Measurements from ENCODE around the gene PLAU.
A peak's percentile ranks its signal among the peaks of the same experiment; 100 is the strongest.

PLAU gene

DNA sequence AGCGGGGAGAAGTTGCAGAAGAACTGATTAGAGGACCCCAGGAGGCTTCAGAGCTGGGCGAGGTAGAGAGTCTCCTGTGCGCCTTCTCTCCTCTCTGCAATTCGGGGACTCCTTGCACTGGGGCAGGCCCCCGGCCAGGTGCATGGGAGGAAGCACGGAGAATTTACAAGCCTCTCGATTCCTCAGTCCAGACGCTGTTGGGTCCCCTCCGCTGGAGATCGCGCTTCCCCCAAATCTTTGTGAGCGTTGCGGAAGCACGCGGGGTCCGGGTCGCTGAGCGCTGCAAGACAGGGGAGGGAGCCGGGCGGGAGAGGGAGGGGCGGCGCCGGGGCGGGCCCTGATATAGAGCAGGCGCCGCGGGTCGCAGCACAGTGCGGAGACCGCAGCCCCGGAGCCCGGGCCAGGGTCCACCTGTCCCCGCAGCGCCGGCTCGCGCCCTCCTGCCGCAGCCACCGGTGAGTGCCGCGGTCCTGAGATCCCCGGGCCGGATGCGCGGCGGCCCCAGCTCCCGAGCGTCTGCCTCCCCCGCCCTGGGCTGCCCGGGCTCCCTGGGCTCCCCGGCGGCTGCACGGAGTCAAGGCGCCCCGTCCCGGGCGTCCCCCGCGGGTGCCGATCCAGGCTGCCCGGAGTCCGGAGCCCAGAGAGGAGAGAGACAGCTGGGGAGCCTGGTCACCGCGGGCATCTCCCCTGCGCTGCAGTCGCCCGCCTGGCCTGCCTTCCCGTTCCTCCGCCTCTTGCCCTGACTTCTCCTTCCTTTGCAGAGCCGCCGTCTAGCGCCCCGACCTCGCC, at the start of gene PLAU:
PLAU (plus strand) TSS at position 369 of the 789 bp plus-strand sequence. CDS start 424 bp downstream, outside the sequence.
- Histone ChIP-seq H3K4me2 (ENCODE audit: low read length) (peak within 1 kb of the TSS; percentile 74), H4K20me1 (ENCODE audit: insufficient read depth, low read length) (no peaks in the 10 kb centered on the region), H3K79me2 (ENCODE audit: insufficient read depth, low read length) (no peaks in the 10 kb centered on the region), H2AFZ (ENCODE audit: low read length) (no peak within 1 kb of the TSS), H3K4me3 (ENCODE audit: low read depth, low read length, poor library complexity, severe bottlenecking) (peak within 1 kb of the TSS; percentile 45), H3K9ac (ENCODE audit: low read length) (peak within 1 kb of the TSS; percentile 24; the same call in 1 of the 2 replicates), H3K36me3 (ENCODE audit: insufficient read depth, low read length) (no peaks in the 10 kb centered on the region), H3F3A (ENCODE audit: insufficient read depth, low read length) (no peaks in the 10 kb centered on the region), H3K4me1 (ENCODE audit: insufficient read depth, low read length, severe bottlenecking) (peaks cover 20% of the 10 kb centered on the region), H3K9me3 (ENCODE audit: low read length) (no peaks in the 10 kb centered on the region), H3K9me2 (ENCODE audit: low read depth, low read length) (no peaks in the 10 kb centered on the region), H3K27me3 (ENCODE audit: insufficient read depth, low read length) (peaks cover under 1% of the 10 kb centered on the region; the same call in 1 of the 2 replicates), H3K27ac (ENCODE audit: low read depth, low read length, poor library complexity, severe bottlenecking) (no peak within 1 kb of the TSS)
- TF ChIP-seq EZH2 (IDR thresholded peaks at IDR 0.05; ENCODE audit: borderline replicate concordance, low read length) (no peak), CTCF (IDR thresholded peaks at IDR 0.05; ENCODE audit: low read length) (no peak; the same call in 1 of the 2 replicates)

- peaks cover 36% of the 10 kb centered on the region; the same call in 1 of the 2 replicates for H3K36me3 ChIP-seq (ENCODE audit: insufficient read depth, low read length)
- no peaks in the 10 kb centered on the region for H4K20me1 ChIP-seq (ENCODE audit: insufficient read depth, low read length)
- H3K27ac ChIP-seq (ENCODE audit: low read depth, low read length, poor library complexity, severe bottlenecking) = no peak overlapping the region
- no peak overlapping the region for H2AFZ ChIP-seq (ENCODE audit: low read length)
- no peak overlapping the region for H3K9ac ChIP-seq (ENCODE audit: low read length)
- no peak for TF ChIP-seq EZH2 (IDR thresholded peaks at IDR 0.05; ENCODE audit: borderline replicate concordance, low read length)
- TF ChIP-seq CTCF (IDR thresholded peaks at IDR 0.05; ENCODE audit: low read length) = no peak
- no peaks in the 10 kb centered on the region for H3K9me2 ChIP-seq (ENCODE audit: low read depth, low read length)
- H3K4me3 ChIP-seq (ENCODE audit: low read depth, low read length, poor library complexity, severe bottlenecking) = no peak overlapping the region
- H3K4me2 ChIP-seq (ENCODE audit: low read length) = no peak overlapping the region
- H3K27me3 ChIP-seq (ENCODE audit: insufficient read depth, low read length) = no peaks in the 10 kb centered on the region
- H3K79me2 ChIP-seq (ENCODE audit: insufficient read depth, low read length) = no peaks in the 10 kb centered on the region
- H3K9me3 ChIP-seq (ENCODE audit: low read length) = no peaks in the 10 kb centered on the region
- H3K4me1 ChIP-seq (ENCODE audit: insufficient read depth, low read length, severe bottlenecking) = peaks cover 50% of the 10 kb centered on the region
- H3F3A ChIP-seq (ENCODE audit: insufficient read depth, low read length) = no peaks in the 10 kb centered on the region; the same call in 1 of the 2 replicates
Measured at GRCh38 chr10:73862011-73862410, 48.9 kb upstream of the PLAU start.

DNA sequence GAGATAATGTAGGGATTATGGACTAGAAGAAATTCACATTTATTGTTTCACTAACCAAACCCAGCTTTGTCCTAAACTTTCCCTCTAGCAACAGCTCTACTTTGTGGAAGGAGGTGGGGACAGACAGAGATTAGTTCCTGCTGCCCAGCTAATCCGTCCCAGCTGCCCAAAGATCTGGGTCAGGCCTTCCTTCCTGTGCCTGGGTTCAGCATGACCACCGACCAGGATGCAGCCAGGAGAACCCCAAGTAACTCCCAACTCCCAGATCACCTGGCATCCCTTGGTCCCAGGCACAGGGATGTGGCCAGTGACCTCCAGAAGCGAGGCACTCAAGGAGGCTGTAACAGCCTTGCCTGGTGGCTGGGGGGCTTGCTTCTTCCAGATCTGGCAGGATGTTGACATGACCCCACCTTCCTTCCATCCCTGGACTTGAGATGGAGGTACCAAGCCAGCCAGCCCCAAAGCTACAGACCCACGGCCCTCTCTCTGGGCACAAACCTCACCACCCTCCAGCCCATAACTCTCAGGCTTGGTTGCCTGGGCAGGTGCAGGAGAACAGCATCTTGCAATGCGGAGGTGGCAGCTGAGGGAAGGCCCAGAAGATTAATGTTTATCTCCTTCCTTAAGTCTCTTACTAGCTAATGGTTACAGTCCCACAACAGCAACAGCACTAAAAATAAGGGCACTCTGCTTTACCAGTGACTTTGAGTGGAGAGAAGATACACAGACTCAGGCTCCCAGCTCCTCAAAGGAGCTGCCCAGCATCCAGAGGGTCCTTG, 47.7 kb upstream of the PLAU start:
- no peak overlapping the region for H3K9ac ChIP-seq (ENCODE audit: low read length)
- H3K27ac ChIP-seq (ENCODE audit: low read depth, low read length, poor library complexity, severe bottlenecking) = no peak overlapping the region
- no peaks in the 10 kb centered on the region for H3K27me3 ChIP-seq (ENCODE audit: insufficient read depth, low read length)
- no peaks in the 10 kb centered on the region for H3K9me3 ChIP-seq (ENCODE audit: low read length)
- no peak overlapping the region for H2AFZ ChIP-seq (ENCODE audit: low read length)
- peaks cover 27% of the 10 kb centered on the region; the same call in 1 of the 2 replicates for H3K36me3 ChIP-seq (ENCODE audit: insufficient read depth, low read length)
- peaks cover 45% of the 10 kb centered on the region for H3K4me1 ChIP-seq (ENCODE audit: insufficient read depth, low read length, severe bottlenecking)
- H3K9me2 ChIP-seq (ENCODE audit: low read depth, low read length) = no peaks in the 10 kb centered on the region
- TF ChIP-seq CTCF (IDR thresholded peaks at IDR 0.05; ENCODE audit: low read length) = no peak
- TF ChIP-seq EZH2 (IDR thresholded peaks at IDR 0.05; ENCODE audit: borderline replicate concordance, low read length) = no peak
- H3K4me2 ChIP-seq (ENCODE audit: low read length) = no peak overlapping the region
- no peaks in the 10 kb centered on the region for H4K20me1 ChIP-seq (ENCODE audit: insufficient read depth, low read length)
- no peaks in the 10 kb centered on the region; the same call in 1 of the 2 replicates for H3F3A ChIP-seq (ENCODE audit: insufficient read depth, low read length)
- H3K4me3 ChIP-seq (ENCODE audit: low read depth, low read length, poor library complexity, severe bottlenecking) = no peak overlapping the region
- no peaks in the 10 kb centered on the region for H3K79me2 ChIP-seq (ENCODE audit: insufficient read depth, low read length)

Measured in OCI-LY1 (cell line).